SK-N-MC (cell line): Measurements from ENCODE around the gene UPK3B.
"Not testable (repeated sequence)": the region's sequence is repeated elsewhere in the genome, so short reads cannot be mapped to it uniquely, and the experiment has no call there.

ENCODE experiments used
- DNase-seq: peaks from one replicate; pipeline ENCODE4 v3.0.0-alpha.2; 2011; ENCODE audit warnings: low read depth, low spot score
- H3K27ac ChIP-seq: fragments of 200-600 bp; sonication (generic); 2 replicates; pipeline ENCODE4 v1.5.1; 2016; ENCODE audit warnings: mixed run types
- H3K36me3 ChIP-seq: fragments of 200-600 bp; sonication (generic); 2 replicates; pipeline ENCODE4 v1.6.1; 2017; ENCODE audit warnings: antibody characterized with exemption, low read length, mixed read lengths; ENCODE audit not compliant: insufficient read depth
- H3K4me3 ChIP-seq: fragments of 200-600 bp; sonication (generic); 2 replicates; pipeline ENCODE4 v1.5.1; 2016
- H3K9ac ChIP-seq: fragments of 200-600 bp; sonication (generic); 2 replicates; pipeline ENCODE4 v1.8.0; 2017; ENCODE audit warnings: mixed run types, mixed read lengths; ENCODE audit not compliant: insufficient read length
- H3K9me3 ChIP-seq: fragments of 200-600 bp; sonication (generic); 2 replicates; pipeline ENCODE4 v1.6.1; 2017; ENCODE audit warnings: low read depth, mild to moderate bottlenecking, antibody characterized with exemption, low read length, moderate library complexity, mixed read lengths
- EZH2 ChIP-seq: fragments of 200-600 bp; sonication (generic); IDR thresholded peaks from one replicate; pipeline ENCODE4 v1.6.1; 2017; ENCODE audit warnings: antibody characterized with exemption
- FOXP2 ChIP-seq: optimal IDR thresholded peaks from 2 replicates; pipeline ENCODE3; 2011; ENCODE audit warnings: mild to moderate bottlenecking, moderate library complexity; ENCODE audit not compliant: insufficient read depth; ENCODE audit errors: extremely low read length, control extremely low read depth
- POLR2AphosphoS5 ChIP-seq: IDR thresholded peaks from 2 replicates; pipeline ENCODE4 v1.6.1; 2012; ENCODE audit warnings: mild to moderate bottlenecking, low read depth, low read length, borderline replicate concordance

Gene UPK3B

GRCh38 chr7:76512941-76513816 is 2.8 kb downstream of the UPK3B start:
- no peak overlapping the region for H3K27ac ChIP-seq
- H3K9ac ChIP-seq: no peak overlapping the region
- DNase-seq: no peak
- TF ChIP-seq EZH2 (no peak), POLR2AphosphoS5 (no peak), FOXP2 (no peak)
- H3K9me3 ChIP-seq: no peaks in the 10 kb centered on the region
- no peak overlapping the region for H3K4me3 ChIP-seq
- H3K36me3 ChIP-seq: no peaks in the 10 kb centered on the region

- Histone ChIP-seq H3K9ac (no peak overlapping the region), H3K4me3 (no peak overlapping the region), H3K9me3 (no peaks in the 10 kb centered on the region), H3K27ac (no peak overlapping the region), H3K36me3 (no peaks in the 10 kb centered on the region)
- TF ChIP-seq POLR2AphosphoS5: no peak
- no peak for TF ChIP-seq EZH2
- TF ChIP-seq FOXP2: no peak
- no peak for DNase-seq
These were observed 3.8 kb downstream of the UPK3B start for GRCh38 chr7:76513817-76514799.

- no peak for DNase-seq
- Histone ChIP-seq H3K9me3 (no peaks in the 10 kb centered on the region), H3K4me3 (no peak overlapping the region), H3K27ac (no peak overlapping the region), H3K9ac (no peak overlapping the region), H3K36me3 (no peaks in the 10 kb centered on the region)
- no peak for TF ChIP-seq FOXP2
- no peak for TF ChIP-seq POLR2AphosphoS5
- no peak for TF ChIP-seq EZH2
These were observed 4.8 kb downstream of the UPK3B start for GRCh38 chr7:76514926-76515771.

GRCh38 chr7:76515999-76516443 is 5.7 kb downstream of the UPK3B start:
- Histone ChIP-seq H3K27ac (no peak overlapping the region), H3K9ac (no peak overlapping the region), H3K9me3 (no peaks in the 10 kb centered on the region), H3K4me3 (no peak overlapping the region), H3K36me3 (no peaks in the 10 kb centered on the region)
- no peak for DNase-seq
- TF ChIP-seq FOXP2: no peak
- no peak for TF ChIP-seq EZH2
- TF ChIP-seq POLR2AphosphoS5: no peak

GRCh38 chr7:76516932-76517331 is 6.6 kb downstream of the UPK3B start:
- DNase-seq, H3K9ac ChIP-seq, H3K9me3 ChIP-seq, H3K4me3 ChIP-seq, H3K36me3 ChIP-seq, H3K27ac ChIP-seq: not testable (repeated sequence)

GRCh38 chr7:76526183-76526582 is 15.8 kb downstream of the UPK3B start:
- DNase-seq: not testable (repeated sequence)

GRCh38 chr7:76531643-76532042 is 21.3 kb downstream of the UPK3B start:
- H3K36me3 ChIP-seq, DNase-seq, H3K9me3 ChIP-seq, H3K4me3 ChIP-seq, H3K27ac ChIP-seq, H3K9ac ChIP-seq: not testable (repeated sequence)

More at GRCh38 chr7:76526183-76526582, 15.8 kb downstream of the UPK3B start:
- H3K4me3 ChIP-seq, H3K9ac ChIP-seq, H3K9me3 ChIP-seq, H3K27ac ChIP-seq, H3K36me3 ChIP-seq: not testable (repeated sequence)

- not testable (repeated sequence) for H3K27ac ChIP-seq, H3K4me3 ChIP-seq, H3K36me3 ChIP-seq, H3K9ac ChIP-seq, H3K9me3 ChIP-seq, DNase-seq
These were observed 32.8 kb downstream of the UPK3B start, which contains the start of gene SPDYE16 for GRCh38 chr7:76543197-76543596. TSS of gene SPDYE16 (minus strand) at chr7:76543297. CDS start at chr7:76541459, 1,838 bp downstream.
